Stimulated activated CD4-positive, alpha-beta T cell treated with anti-CD3 and anti-CD28 coated beads, Interleukin-15, amount 100 ng/mL, for 48 hours (primary cell): ENCODE results near the gene UNC119.
A peak's percentile ranks its signal among the peaks of the same experiment; 100 is the strongest.
"Not testable (repeated sequence)": the region's sequence is repeated elsewhere in the genome, so short reads cannot be mapped to it uniquely, and the experiment has no call there.

Experiments used
- DNase-seq, 2 donors: peaks; one replicate each; pipeline ENCODE4 v3.0.0-alpha.2; 2020; ENCODE audit warnings: low read depth in 2 of 2

Gene UNC119

DNA sequence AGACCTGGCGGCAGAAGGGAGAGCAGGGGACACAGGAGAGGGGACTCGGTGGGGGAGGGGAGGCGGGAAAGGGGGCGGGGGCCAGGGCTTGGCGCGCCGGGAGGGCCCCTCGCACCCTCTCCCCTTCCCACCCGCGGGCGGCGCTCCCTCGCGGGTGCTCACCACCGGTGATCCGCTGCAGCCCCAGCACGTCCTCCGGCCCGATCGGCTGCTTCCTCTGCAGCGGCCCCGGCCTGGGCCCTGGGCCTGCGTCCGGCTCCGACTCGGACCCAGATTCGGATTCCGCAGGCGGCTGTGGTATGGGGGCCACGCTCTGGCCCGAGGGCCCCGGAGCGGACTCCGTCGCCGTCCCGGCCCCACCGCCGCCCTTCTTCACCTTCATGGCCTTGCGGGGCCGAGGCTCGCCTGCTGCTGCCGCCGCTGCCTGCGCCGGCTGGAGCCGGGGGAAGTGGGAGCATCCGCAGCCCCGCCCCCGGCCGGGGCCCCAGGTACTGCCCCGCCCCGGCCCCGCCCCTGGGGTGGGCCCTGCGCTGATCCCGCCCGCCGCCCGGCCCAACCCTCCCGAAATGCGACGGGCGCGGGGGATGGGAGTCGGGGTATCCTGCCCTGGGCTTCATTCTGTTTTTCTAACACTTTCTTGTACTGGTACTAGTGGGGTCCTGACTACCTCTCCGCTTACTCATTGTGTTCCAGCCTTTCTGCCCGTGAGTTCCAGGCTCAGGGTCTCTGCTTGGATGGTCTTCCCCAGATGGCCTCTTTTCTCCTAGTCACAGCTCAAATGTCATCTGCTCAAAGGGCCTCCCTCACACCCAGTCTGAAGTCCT is at the start of gene UNC119:
TSS of gene UNC119 (minus strand) at position 449 of the 824 bp plus-strand sequence. CDS start at position 382, 67 bp downstream.
- DNase-seq: peak; percentile 48 to 75

DNA sequence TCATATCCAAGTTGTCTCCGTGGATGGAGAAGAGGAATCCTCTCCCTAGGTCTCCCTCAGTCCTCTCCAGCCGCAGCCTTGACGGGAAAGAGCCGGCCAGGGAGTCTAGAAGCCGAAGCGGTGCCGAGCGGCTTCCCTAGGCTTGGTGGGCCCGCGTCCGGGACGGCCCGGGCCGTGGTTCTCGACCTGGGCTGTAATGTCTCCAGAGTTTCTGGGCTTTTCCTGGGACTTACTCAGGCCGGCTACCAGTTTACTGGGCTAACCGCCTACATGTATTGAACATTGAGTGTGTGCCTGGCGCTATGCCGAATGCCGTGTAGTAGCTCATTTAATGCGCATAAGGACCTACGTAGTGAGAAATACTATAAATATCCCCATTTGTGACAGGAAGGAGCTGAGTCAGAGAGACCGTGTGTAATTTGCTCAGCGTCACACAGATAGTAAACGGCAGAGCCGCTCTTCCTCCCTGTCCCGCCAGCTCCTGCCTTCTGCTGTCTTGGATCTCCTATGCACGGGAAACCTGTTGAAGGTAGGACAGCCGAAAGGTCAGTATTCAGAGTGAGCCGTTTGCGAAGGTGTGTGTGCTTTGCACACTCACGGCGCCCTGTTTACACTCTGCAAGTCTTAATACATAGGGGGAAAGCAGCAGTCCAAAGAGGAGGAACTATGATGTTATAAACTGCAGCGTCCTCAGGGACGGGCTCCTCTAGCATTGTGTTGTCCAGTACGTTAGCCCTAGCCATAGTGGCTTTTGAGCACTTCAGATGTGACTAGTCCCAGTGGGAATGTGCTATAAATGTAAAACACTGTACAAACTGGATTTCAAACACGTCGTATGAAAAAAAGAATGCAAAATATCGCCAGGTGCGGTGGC is 47.1 kb upstream of the UNC119 start:
- peak; percentile 61 to 63 for DNase-seq

DNA sequence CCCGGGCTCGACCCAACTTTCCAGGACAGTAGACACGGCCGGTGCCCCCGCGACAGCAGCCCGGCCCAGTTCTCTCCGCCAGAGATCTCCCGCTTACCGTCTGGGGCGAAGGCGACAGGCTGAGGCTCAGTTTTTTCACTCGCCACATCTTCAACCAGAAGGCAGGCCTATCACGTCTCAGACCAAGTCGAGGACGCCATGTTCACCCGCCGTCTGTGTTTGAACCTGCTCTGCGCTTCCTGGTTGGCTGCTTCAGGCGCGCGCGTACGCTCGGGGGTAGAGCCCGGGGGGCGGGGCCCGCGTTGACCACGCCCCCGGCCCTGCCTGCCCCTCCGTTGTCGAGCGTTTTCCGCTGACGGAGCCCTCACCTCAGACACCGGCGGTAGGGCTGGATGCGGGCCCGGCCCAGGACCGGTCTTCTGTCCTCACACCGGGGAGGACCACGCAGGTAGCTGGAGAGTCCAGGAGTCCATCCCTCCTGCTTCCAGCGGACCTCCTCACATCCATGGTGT is 46.4 kb upstream of the UNC119 start, which contains the start of gene SPAG5:
TSS of gene SPAG5 (minus strand) at position 227 of the 512 bp plus-strand sequence. CDS start at position 148, 79 bp downstream.
- DNase-seq: peak; percentile 90 to 94

DNA sequence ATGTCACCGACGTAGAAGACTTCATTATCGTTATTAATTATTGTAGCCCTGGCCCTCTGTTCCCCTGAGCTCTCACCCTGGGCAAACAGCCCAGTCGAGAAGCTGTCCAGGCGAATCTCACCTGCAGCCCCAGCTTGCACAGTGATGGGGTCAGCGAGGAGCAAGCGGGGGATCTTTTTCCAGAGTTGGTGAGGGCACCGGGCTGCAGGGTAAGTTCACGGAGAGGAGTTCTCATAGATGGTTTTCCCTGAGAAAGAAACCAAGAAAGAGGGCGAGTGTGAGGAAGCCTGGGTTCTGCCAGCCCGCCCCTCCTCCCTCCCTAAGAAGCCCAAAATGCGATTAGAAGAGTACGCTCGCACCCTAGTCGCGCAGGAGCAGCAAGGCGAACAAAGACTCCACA is 46.0 kb upstream of the UNC119 start:
- no peak for DNase-seq

DNA sequence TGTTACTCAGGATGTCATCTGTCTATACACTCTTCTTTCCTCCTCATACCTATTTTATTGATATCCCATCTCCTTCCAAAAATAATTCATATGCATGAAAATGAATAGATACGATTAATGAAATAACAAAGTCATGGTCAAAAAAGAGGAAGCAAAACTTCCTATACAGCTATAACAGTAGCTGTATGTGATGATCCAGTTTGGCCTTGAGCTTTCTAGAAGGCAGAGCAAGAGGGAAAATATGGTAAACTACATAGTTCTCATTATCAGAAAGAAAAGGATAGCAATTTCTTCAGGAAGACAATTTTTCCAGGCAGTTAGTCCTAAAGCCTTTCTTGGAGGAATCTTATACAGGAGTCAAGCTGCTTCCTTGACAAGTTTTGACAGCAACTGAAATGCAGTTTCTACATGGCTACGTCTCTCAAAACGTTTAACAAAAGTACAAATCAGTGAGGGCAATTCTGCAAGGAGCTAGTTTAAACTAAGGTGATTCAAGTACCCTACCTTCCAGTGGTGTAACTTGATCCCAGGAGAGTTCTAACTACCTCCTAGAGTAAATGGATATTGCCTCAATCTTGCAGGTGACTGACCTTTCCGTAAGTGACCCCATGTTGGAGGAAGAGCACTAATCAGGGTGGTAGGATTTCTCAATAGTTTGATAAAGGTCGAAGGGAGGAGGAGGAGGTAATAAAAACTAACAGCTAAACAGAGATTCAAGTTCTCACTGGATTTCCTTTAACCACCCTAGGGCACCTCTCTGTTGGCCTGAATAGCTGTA is 45.4 kb upstream of the UNC119 start:
- no peak for DNase-seq

DNA sequence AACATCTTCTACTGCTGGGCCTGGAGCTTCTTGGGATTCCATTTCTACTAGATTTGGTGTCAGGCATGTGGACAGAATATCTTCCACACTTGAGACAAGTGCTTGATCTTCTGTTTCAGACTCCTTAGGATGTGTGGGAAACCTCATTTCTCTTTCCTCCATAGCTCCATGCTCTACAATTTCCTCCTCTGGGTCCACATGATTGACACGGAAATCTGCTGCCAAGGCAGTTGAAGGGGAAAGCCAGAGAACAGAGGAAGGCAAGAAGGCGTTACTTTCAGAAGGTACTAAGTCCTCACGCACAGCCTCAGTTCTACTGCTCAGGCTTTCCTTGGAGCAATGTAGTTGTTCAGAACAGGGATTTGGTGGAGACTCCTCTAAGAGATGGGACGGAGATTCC is 39.8 kb upstream of the UNC119 start:
- DNase-seq: no peak

DNA sequence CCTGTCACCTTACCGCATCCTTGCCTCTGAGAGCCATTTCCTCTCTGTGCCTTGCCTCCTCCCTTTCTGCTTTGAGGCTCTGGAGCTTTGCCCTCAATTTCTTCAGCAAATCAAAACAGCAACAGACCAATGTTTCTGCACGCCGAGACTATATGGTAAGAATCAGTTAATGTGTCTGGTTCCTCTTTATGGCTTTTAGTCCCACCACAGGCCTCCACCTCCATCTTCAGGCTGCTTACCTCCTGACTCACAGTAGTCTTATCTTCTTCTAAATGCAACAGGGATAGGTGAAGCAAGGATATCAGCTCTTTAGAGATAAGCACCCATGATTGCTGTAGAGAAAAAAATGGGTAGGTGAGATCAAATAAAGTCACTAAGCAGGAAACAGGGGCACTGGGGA is 33.4 kb upstream of the UNC119 start:
- DNase-seq: no peak

DNA sequence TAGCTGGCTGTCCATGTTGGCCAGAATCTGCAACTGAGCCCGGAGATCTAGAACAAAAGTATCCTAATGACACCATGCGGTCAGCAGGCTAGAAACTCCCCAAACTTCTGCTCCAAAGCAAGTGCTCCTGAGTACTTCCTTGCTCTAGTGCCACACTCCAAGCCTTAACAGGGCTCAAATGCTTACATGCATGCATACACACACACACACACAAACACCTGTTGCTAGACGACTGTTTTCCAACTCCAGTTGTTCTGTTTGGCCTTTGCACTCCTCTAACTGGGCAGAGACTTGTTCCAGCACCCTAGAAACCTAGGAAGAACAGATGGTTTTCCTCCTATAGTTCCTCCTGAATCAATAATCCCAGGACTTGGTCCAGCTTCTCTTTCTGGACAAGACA is 32.0 kb upstream of the UNC119 start:
- DNase-seq: no peak

DNA sequence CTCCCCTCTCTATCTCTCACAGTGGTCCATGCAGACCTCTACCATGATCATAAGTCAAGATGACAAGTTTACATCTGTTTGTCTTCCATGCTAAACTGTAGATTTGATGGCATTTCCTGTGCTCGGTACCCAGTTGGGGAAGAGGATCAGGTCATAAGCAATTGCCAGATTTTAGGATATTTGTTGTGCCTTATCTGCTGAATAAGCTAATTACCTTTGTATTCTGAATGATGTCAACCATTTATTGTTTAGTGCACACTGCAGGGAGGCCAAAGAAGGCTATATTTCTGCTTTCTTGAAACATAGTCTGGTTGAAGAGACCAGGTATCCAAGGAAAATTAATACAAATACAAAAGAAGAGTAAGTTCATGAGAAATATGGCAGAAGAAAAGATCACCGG is 30.1 kb upstream of the UNC119 start:
- DNase-seq: no peak

DNA sequence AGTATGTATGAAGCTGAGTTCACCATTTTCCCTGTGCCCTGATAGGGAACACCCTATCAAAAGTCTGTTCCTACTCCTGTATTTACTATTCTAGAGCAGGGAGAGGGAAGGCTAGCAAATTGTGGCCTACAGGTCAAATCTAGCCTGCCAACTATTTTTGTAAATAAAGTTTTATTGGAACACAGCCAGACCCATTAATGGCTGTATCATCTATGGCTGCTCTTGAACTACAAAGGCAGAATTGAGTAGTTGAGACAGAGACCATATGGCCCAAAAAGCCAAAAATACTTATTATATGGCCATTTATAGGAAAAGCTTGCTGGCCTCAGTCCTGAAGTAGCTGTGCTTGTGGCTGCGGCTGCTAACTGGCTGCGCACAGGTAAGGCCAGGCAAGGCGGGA is 28.5 kb upstream of the UNC119 start:
- no peak for DNase-seq

DNA sequence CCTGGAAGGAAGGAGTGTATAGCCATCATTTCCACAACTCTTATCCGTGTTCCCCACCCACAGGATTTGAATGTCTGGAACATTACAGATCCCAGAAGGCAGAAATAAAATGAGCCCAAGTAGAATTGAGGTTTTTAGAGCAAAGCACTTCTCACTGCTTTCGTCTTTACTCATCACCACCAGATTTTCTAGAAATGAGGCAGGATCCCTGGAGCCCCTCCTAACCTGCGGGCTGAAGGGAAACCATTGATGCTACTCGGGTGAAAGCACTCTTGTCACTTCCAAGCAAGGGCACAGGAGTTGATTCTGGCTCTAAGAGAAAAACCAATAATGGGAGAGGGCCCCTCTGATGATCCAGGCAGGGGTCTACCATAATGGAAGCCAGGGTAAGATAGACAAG is 27.1 kb upstream of the UNC119 start:
- DNase-seq: peak in 1 of 2 donors; percentile 36

DNA sequence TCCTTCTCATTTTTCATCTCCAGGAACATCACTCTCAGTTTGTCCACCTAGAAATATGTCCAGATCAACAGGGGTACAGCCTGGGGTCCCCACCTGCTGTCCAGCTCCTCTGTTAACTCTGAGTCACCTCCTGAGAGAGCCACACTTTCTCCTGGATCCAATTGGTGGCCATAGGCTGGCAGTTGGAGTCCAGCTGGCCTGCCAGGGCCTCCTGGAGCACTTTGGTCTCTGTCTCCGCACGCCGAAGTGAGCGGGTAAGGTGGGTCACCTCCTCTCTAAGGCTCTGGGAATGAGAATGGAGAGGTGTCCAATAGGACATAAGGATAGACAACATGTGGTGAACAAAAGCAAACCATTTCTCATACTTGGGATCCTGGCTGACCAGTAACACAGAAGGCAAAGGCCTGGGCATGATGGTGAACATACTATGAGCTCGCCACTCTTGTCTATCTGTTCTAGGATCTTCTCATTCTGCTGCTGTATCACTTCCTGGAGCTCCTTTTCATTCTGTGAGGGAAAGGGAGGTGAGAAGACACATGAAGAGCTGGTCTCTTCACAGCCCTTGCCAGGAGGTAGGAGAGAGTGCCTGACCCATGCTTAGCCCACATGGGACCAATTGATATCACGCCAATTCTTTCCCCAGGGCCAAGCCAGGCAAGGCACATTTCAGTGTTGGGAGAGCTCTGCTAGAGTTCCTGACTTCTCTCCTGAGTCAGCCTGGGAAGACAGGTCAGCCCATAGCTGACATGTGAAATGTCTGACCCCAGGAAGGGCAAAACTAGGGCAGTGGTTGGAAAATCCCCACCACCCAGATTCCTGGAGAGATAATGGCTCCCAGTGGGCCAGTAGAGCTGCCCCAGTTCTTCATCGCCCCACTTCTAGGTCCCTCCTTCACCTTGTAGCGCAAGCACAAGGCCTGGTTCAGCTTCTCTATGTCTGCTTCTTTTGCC is 26.1 kb upstream of the UNC119 start:
- no peak for DNase-seq

DNA sequence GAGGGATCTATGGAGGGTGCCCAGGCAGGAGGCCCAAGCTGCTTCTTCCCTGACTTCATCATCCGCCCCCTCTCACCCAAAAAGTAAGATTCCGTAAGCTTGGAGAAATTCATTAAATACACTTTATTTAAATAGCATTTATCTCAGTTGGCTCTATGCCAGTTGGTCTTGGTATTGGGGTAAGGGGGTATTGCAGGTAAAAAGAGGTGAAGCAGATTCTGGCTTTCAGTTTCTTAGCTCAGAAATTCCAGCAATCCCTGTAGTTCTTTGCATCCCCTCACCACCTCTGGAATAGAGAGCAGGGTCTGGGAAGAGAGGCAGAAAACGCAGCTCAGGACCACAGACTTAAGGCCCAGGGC is 25.0 kb upstream of the UNC119 start:
- DNase-seq: no peak

DNA sequence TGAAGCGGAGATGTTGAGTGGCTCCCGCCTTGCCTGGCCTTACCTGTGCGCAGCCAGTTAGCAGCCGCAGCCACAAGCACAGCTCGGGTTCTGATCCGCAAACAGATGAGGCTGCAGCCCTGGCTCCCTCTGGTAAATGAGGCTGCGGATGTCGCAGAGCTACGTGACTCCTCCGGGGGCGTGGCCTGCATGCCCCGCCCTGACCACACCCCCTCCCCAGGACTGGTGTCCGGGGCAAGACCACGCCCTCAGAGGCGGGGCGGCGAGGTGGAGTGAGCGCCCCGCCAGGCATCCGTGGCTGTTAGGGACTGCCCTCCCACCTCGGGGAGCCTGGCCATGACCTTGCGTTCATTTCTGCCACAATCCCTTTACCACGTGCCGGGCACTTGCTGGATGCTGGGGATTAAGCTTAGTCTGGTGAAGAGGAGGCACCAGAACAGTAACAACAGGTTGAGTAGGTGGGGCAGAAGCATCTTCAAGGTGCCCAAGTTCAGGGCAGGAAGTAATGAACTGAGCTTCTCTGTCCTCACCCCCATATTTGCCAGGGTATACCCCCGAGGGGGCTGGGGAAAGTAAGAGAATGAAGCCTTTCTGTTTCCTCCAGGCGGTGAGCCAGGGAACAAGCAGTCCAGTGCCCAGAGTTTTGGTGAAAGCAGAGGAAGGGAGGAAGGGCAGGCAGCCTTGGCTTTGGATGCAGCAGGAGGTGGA is 24.5 kb upstream of the UNC119 start, which contains the start of gene ALDOC:
TSS of gene ALDOC (minus strand) at position 138 of the 708 bp plus-strand sequence. CDS start 1,363 bp downstream, outside the sequence.
- peak; percentile 94 to 99 for DNase-seq

DNA sequence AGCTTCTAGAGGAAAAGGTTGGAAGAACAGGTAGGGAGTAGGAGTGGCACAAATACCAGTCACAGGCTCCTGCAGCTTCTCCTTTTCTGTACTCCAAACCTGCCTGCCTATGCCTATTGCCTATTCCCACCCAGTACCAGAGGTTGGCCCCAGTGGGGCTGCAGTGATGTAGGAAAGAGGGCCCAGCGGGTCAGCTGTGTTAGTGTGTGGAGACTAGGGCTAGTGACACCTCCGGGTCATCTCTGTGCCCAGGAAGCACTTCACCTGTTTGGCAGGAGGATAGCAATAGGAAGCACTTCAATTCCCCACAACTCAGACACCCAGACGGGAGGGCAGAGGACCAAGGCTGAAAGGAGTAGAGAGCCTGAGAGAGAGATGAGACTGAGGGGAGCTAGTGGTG is 23.6 kb upstream of the UNC119 start:
- not testable (repeated sequence) for DNase-seq

DNA sequence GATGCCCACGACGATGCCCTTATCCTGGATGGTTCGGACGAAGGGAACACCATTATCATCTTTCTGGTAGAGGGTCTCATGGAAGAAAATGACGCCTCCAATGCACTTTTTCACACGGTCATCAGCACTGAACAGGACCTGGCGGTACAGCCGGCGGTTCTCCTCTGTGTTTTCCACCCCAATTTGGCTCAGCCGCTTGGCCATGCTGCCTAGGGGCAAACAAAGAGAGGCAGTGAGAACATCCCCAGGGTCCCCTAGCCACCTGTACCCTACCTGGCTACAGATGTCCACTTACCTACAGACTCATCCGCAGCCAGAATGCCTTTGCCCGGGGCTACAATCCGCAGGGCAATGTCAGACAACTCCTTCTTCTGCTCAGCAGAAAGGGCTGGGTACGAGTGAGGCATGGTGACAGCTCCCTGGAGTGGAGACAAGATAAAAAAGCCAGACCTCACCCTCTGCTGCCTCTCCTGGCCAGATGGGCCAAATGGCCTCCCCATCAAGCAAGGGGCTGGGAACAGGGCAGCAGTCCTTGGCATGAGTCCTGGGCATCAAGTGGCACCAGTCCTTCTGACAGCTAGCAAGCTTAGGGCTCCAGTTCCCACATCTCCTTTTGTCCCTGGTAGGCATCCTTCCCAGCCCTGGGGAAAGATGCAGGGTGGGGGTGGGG is 22.8 kb upstream of the UNC119 start:
- DNase-seq: no peak

DNA sequence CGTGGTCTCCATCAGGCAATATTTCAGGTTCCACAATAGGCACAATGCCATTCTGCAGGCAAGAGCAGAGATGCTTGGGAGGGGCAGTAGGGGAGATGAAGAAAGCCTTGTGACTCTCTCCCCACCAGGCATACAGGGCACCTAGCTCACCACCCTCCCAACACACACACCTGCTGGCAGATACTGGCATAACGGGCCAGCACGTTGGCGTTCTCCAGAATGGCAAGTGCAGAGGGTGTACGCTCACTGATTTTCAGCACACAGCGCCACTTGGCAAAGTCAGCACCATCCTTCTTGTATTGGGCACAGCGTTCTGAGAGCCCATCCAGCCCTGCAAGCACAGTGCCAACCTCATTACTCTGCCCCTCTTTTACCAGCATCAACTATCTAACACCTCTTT is 22.1 kb upstream of the UNC119 start:
- DNase-seq: no peak

DNA sequence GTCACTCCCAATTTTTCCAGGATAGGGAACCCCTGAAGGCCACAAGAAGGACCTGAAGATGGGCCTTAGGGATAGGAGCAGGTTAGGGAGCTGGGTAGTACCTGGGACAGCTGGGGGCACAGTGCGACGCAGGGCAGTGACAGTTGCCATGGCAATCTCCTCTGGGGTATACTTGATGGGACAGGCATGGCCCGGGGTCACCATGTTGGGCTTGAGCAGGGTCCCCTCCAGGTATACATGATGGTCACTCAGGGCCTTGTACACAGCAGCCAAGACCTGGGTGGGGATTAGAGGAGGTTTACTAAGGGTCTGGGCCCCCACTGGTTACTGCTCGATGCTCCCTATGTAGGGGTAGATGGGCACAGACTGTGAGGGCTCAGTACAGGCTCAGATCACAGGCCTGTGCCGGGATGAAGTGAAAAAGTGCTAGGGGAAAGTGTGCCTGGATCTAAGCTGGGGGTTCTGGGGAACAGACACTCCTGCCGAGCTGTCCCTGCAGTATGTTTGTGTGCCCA is 21.6 kb upstream of the UNC119 start:
- DNase-seq: no peak

DNA sequence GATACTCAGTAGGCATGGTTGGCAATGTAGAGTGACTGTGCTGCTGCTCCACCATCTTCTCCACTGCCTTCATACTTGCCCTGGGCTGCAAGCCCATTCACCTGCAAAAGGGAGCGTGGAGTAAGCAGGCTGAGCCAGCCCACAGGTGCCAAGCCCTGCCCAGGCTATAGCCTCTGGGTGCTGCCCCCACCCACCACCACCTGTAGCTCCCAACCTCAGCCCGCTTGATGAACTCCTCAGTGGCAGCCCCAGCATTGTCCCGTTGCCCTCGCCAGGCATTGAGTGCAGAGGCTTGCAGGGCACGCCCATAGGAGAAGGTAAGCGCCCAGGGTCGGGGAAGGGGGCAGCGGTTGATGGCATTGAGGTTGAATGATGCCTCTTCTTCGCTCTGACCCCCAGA is 21.1 kb upstream of the UNC119 start:
- DNase-seq: no peak
